SU-DHL-6 (cell line): ENCODE results near the gene DTHD1.

ENCODE experiments used
- EZH2phosphoT487 ChIP-seq: fragments of 200-600 bp; sonication (generic), shearing (Covaris generic); conservative IDR thresholded peaks from 2 replicates; pipeline ENCODE4 v1.6.1; 2018; ENCODE audit warnings: mild to moderate bottlenecking, antibody characterized with exemption, low read length, moderate library complexity, mixed read lengths
- TF ChIP-seq, protein P1 (sequence below): fragments of 200-600 bp; sonication (generic); IDR thresholded peaks from one replicate; pipeline ENCODE4 v1.5.1; 2017; ENCODE audit warnings: antibody characterized with exemption, mild to moderate bottlenecking, low read length, moderate library complexity; ENCODE audit not compliant: insufficient read depth, poor library complexity, severe bottlenecking

DNA sequence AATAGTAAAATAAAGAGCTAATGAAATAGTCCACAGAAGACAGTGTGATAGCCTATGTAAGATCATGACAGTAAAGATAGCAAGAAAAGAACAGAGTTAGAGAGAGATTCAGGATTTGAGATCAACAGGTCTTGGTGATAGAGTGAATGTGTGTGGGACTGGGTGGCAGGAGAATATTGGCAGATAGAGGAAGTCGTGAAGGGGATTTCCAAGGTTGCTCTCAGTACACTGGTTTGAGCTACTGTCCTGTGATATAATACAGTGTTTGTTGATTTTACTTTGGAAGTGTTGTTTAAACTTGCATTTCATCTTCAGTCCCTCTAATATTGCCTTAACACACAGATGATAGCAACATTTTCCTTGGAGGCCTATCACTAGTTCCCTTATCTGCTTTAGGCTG lies 44.1 kb downstream of the DTHD1 start:
- TF ChIP-seq, protein P1, sequence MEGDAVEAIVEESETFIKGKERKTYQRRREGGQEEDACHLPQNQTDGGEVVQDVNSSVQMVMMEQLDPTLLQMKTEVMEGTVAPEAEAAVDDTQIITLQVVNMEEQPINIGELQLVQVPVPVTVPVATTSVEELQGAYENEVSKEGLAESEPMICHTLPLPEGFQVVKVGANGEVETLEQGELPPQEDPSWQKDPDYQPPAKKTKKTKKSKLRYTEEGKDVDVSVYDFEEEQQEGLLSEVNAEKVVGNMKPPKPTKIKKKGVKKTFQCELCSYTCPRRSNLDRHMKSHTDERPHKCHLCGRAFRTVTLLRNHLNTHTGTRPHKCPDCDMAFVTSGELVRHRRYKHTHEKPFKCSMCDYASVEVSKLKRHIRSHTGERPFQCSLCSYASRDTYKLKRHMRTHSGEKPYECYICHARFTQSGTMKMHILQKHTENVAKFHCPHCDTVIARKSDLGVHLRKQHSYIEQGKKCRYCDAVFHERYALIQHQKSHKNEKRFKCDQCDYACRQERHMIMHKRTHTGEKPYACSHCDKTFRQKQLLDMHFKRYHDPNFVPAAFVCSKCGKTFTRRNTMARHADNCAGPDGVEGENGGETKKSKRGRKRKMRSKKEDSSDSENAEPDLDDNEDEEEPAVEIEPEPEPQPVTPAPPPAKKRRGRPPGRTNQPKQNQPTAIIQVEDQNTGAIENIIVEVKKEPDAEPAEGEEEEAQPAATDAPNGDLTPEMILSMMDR, result no peak
- no peak for TF ChIP-seq EZH2phosphoT487
